ENCODE data around the gene EPS8L2. TPM values are rescaled to one million over a fixed set of nuclear protein-coding genes. Genes with fewer than 3 reads are reported as not detected.

The EPS8L2 gene
- total RNA-seq, 3 donors from 2014 or later: 6.1 to 151 (median 115) TPM

- Histone ChIP-seq H3K27me3 (no peaks in the 10 kb centered on the region), H3K27ac (no peak overlapping the region), H3K36me3 (no peaks in the 10 kb centered on the region), H3K4me3 (no peak overlapping the region), H3K4me1 (no peaks in the 10 kb centered on the region), H3K9me3 (no peaks in the 10 kb centered on the region)
- DNase-seq (ENCODE audit: low spot score in 2 of 2): no peak
- intact Hi-C loops (cut with DNase I; ENCODE audit: low total_unique reads): no loop called here
- TF ChIP-seq POLR2A (IDR thresholded peaks at IDR 0.05): no peak
- no peak for TF ChIP-seq POLR2AphosphoS5 (IDR thresholded peaks at IDR 0.05)
- TF ChIP-seq CTCF (IDR thresholded peaks at IDR 0.05): no peak
Observed at GRCh38 chr11:720017-720641, 14.1 kb downstream of the EPS8L2 start.

- no peak overlapping the region for H3K27ac ChIP-seq
- H3K27me3 ChIP-seq: no peaks in the 10 kb centered on the region
- no peak overlapping the region for H3K4me3 ChIP-seq
- no peak for DNase-seq (ENCODE audit: low spot score in 2 of 2)
- intact Hi-C loops (cut with DNase I; ENCODE audit: low total_unique reads): no loop called here
- TF ChIP-seq CTCF (IDR thresholded peaks at IDR 0.05): no peak
- TF ChIP-seq POLR2A (IDR thresholded peaks at IDR 0.05): no peak
- TF ChIP-seq POLR2AphosphoS5 (IDR thresholded peaks at IDR 0.05): no peak
- H3K9me3 ChIP-seq: no peaks in the 10 kb centered on the region
- peaks cover 0 to 3% of the 10 kb centered on the region in 2 donors for H3K4me1 ChIP-seq
- no peaks in the 10 kb centered on the region for H3K36me3 ChIP-seq
Observed at GRCh38 chr11:720642-721246, 14.7 kb downstream of the EPS8L2 start.

GRCh38 chr11:721247-721740 is 15.3 kb downstream of the EPS8L2 start:
- Histone ChIP-seq H3K9me3 (no peaks in the 10 kb centered on the region), H3K4me1 (peaks cover 0 to 8% of the 10 kb centered on the region in 2 donors), H3K27ac (no peak overlapping the region), H3K27me3 (no peaks in the 10 kb centered on the region), H3K4me3 (no peak overlapping the region), H3K36me3 (no peaks in the 10 kb centered on the region)
- TF ChIP-seq CTCF (IDR thresholded peaks at IDR 0.05) (no peak), POLR2A (IDR thresholded peaks at IDR 0.05) (no peak), POLR2AphosphoS5 (IDR thresholded peaks at IDR 0.05) (no peak)
- intact Hi-C loops (cut with DNase I; ENCODE audit: low total_unique reads): no loop called here
- DNase-seq (ENCODE audit: low spot score in 2 of 2): no peak

- TF ChIP-seq POLR2AphosphoS5 (IDR thresholded peaks at IDR 0.05) (no peak), CTCF (IDR thresholded peaks at IDR 0.05) (no peak)
- Histone ChIP-seq H3K9me3 (no peaks in the 10 kb centered on the region), H3K36me3 (no peaks in the 10 kb centered on the region), H3K4me3 (no peak overlapping the region), H3K27me3 (no peaks in the 10 kb centered on the region), H3K4me1 (peaks cover 0 to 14% of the 10 kb centered on the region in 2 donors), H3K27ac (no peak overlapping the region)
- intact Hi-C loops (cut with DNase I; ENCODE audit: low total_unique reads): no loop called here
- no peak for DNase-seq (ENCODE audit: low spot score in 2 of 2)
Observed at GRCh38 chr11:721741-722345, 15.8 kb downstream of the EPS8L2 start.

- Histone ChIP-seq H3K4me1 (peaks cover 0 to 19% of the 10 kb centered on the region in 2 donors), H3K4me3 (no peak overlapping the region), H3K36me3 (no peaks in the 10 kb centered on the region), H3K27ac (no peak overlapping the region), H3K27me3 (no peaks in the 10 kb centered on the region), H3K9me3 (no peaks in the 10 kb centered on the region)
- DNase-seq (ENCODE audit: low spot score in 2 of 2): no peak
- intact Hi-C loops (cut with DNase I; ENCODE audit: low total_unique reads): no loop called here
- TF ChIP-seq POLR2AphosphoS5 (IDR thresholded peaks at IDR 0.05): no peak
- TF ChIP-seq CTCF (IDR thresholded peaks at IDR 0.05): no peak
- TF ChIP-seq POLR2A (IDR thresholded peaks at IDR 0.05): no peak
Observed at GRCh38 chr11:722346-722811, 16.3 kb downstream of the EPS8L2 start.
